GM21786 (cell line): ENCODE data around the gene SNTG2.
"Not testable (repeated sequence)": the region's sequence is repeated elsewhere in the genome, so short reads cannot be mapped to it uniquely, and the experiment has no call there.

Experiments
- ATAC-seq: cut with Tn5 transposase; IDR thresholded peaks from one replicate; pipeline ENCODE4 v1.9.1; 2021; ENCODE audit not compliant: unreplicated experiment

SNTG2 gene

DNA sequence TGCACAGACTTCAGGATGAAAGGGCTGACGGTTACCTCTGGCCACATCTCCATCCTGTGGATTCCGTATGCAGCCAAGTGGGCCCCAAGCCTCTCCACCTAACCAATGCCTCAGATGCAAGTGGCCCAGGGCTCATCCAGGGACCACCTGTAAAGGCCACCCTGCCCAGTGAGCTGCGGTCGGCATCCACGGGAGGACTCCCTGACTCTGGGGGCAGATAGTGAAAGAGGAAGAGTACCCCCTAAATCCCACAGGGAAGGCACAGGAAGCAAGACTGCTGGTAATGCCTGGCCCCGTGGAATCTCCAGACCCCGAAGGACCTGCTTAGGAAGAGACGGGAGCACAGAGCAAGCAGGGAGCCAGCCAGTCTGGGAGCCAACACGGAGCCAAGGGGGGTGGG, 451.4 kb downstream of the SNTG2 start:
- no peak for ATAC-seq

DNA sequence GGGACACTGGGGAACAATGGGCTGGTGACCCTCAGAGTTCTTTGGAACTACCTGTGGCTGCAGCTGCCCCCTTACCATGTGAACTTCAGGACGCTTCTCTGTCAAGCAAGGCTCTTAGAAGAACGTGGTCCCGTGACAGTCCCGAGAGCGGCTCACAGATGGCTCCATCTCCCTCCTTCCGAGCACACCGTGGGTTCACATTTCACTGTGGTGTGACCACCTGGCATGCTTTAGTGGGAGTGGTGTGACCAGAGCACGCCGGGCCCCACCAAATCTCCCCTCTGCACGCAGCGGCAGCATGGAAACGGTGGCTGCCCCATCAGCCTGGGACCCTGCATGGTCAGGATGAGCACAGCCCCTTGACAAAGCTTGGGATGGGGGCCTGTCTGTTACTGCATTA, 452.9 kb downstream of the SNTG2 start:
- no peak for ATAC-seq

DNA sequence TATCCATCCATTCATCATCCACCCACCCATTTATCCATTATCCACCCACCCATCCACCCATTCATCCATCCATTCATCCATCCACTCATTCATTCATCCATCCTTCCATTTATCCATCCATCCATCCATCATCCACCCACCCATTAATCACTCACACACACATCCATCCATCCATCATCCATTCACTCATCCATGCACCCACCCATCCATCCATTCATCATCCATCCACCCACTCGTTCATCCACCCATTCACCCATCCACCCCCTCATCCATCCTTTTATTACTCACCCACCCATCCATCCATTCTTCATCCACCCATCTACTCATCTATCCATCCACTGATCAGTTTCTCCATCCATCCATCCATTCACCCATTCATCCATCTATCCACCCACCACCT, 454.5 kb downstream of the SNTG2 start:
- no peak for ATAC-seq

DNA sequence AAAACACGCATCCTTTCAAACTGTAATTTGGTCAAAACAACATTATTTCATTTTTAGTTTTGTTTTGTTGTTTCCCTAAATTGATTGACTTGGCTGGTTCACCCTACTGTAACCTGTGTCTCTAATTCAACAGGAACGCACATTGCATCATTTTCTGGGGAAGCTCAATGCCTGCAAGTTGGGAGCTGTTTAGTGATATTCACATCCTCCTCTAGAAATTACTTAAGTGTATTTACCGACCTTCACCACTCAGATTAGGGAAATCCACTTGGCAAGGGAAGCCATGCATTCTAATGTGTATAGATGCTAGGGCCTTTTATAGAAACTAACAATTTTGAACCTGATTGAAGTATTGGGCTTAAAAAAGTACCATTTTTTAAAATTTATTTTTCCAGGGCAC, 455.3 kb downstream of the SNTG2 start:
- ATAC-seq: no peak

DNA sequence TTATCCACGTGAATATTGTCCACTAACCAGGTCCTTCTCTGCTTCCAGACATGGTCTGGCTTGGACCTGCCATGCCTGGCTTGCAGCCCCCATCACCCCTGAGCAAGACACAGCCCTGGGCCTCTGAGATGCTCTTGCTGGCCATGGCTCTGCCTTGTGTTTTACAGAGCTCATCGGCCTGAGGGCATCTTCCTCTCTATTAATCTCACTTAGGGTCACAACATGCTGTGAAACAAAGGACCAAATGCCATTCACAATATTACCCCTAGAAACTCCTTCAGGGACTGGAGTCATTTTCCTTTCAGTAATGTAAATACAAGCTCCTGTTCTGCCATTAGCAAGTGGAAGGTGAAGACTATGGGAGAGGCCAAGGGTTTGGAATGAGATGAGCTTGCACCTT, 455.8 kb downstream of the SNTG2 start:
- no peak for ATAC-seq

DNA sequence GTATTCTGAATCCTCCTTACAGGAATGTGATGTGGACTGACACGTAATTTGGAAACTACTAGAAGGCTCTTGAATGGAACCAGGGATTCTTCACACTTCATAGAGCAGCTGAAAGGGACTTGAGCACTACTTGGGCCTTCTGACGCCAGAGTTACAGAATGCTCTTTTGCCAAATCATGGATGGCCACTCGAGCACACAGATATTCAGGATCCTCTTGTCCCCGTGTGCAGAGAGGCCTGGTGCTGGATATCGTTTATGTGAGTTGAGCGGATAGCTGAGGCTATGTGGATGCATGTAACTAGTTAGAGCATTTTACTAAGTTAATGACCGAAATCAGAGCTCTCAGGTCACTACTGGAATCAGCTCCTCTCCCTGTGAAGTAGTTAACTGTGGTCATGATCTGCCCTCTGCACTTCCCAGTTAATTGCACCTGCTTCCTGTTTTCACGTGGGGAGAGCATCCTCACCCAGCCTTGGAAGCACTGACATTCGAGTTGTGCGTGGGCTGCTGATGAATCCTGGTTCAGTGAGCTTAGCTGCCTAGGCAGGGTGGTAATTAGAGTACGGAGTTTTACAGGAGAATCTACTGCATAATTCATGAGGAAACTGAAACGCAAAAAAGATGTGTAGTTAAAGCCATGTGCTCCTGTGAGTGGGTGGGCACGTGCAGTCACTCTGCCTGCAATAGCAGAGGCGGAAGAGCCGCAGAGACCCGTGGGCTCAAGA, 457.5 kb downstream of the SNTG2 start:
- no peak for ATAC-seq

DNA sequence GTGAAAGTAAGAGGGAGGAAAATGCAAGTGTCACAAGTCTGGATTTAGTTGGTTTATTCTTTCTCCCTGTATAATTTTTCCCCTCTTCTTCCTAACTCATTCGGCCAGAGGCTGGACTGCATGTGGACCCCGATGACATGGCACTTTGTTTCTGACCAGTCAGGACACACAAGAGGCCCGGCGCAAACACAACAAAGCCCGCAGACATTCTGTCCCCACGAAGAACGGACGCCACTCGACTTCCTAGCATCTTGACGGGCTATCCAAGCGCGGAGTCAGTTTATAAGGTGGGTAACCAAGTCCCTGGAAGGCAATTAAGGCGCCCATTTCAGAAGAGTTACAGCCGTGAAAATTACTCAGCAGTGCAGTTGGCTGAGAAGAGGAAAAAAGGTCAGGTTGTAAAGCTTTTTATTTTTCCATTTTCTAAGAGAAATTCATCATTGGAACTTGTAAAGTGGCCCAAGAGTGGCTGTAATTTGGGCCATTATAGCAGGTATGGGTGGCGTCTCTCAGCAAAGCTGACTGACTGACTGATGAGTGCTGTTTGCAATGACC, 462.6 kb downstream of the SNTG2 start, which contains the start of gene TPO:
TSS of gene TPO (plus strand) at position 308 of the 555 bp plus-strand sequence. CDS start 946 bp downstream, outside the sequence.
- no peak for ATAC-seq

DNA sequence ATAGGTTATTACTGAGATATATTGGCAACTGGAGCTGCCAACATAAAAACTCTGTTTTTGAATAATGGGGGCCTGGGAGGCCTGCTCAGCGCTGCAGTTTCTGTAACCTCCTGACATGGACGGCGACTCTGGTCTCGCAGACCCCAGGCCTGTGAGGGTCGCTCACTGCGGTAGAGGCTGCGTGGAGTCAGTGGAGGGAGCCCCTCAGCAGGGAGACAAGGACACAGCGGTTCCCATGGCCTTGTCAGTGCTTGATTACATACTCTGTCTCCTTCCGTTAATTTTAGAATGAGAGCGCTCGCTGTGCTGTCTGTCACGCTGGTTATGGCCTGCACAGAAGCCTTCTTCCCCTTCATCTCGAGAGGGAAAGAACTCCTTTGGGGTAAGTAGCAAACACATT, 463.5 kb downstream of the SNTG2 start:
- no peak for ATAC-seq

DNA sequence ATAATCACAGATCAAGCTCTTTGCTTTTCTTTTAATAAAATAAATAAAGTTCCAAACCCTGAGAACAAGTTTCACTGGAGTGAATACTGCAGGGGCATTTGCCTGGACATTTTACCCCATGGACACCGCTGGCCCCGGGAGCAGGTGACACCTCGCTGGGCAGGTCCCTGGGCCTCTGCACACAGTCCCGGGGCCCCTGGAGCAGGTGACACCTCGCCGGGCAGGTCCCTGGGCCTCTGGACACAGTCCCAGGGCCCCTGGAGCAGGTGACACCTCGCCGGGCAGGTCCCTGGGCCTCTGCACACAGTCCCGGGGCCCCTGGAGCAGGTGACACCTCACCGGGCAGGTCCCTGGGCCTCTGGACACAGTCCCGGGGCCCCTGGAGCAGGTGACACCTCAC, 464.3 kb downstream of the SNTG2 start:
- ATAC-seq: not testable (repeated sequence)

DNA sequence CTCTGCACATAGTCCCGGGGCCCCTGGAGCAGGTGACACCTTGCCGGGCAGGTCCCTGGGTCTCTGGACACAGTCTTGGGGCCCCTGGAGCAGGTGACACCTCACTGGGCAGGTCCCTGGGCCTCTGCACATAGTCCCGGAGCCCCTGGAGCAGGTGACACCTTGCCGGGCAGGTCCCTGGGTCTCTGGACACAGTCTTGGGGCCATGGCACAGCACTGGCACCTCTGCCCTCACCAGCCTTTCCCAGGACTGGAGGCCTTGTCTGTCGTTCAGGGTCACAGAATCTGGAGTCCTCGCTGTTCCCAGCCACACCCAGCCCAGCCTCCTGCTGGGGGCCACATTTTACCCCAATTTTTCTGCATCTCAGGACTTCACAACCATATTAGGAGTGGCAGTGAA, 464.9 kb downstream of the SNTG2 start:
- no peak for ATAC-seq
